HEK293 (cell line): ENCODE results near the gene PTGER2.

Source experiments
- CTCF ChIA-PET: fragments of 350-600 bp; formaldehyde crosslinking; extraction: SDS; loops from one replicate; lab custom pipeline; 2021; ENCODE audit warnings: antibody characterized with exemption; lab: Yijun Ruan, JAX
- POLR2A ChIA-PET: fragments of 300-600 bp; formaldehyde crosslinking; extraction: SDS; loops from one replicate; lab custom pipeline; 2020; ENCODE audit warnings: antibody characterized with exemption, inconsistent platforms; lab: Yijun Ruan, JAX
- H3K27ac ChIP-seq: fragments of 200-500 bp; sonication (Bioruptor generic); 2 replicates; pipeline ENCODE4 v1.5.1; 2014; ENCODE audit warnings: low read depth, low read length, control low read depth, inconsistent platforms; ENCODE audit errors: extremely low read depth
- H3K36me3 ChIP-seq, 2 experiments: fragments of 200-500 bp in 1 of 2; sonication (Bioruptor generic) in 1 of 2; 1 replicate in 1 of 2; 2 replicates in 1 of 2; pipeline ENCODE4 v1.5.1; 2014 to 2017; ENCODE audit warnings: inconsistent platforms in 2 of 2, low read length in 2 of 2; ENCODE audit not compliant: control insufficient read depth in 2 of 2, insufficient read depth in 1 of 2
- H3K4me1 ChIP-seq: fragments of 200-500 bp; sonication (Bioruptor generic); 2 replicates; pipeline ENCODE4 v1.5.1; 2014; ENCODE audit warnings: mild to moderate bottlenecking, low read length, inconsistent platforms; ENCODE audit not compliant: control insufficient read depth, insufficient read depth
- H3K4me3 ChIP-seq: 2 replicates; pipeline ENCODE4 v1.5.1; 2011; ENCODE audit warnings: low read depth, mild to moderate bottlenecking, control low read depth, low read length, moderate library complexity
- H3K9me3 ChIP-seq: fragments of 200-500 bp; sonication (Bioruptor generic); 2 replicates; pipeline ENCODE4 v1.5.1; 2014; ENCODE audit warnings: low read depth, low read length, inconsistent platforms; ENCODE audit not compliant: control insufficient read depth, insufficient read depth
- ATF2 ChIP-seq: fragments of 450-650 bp; formaldehyde crosslinking; IDR thresholded peaks from 2 replicates; pipeline ENCODE4 v1.5.1; 2016; ENCODE audit warnings: missing biosample characterization, missing genetic modification characterization, low read depth
- CTCF ChIP-seq: fragments of 450-650 bp; formaldehyde crosslinking; IDR thresholded peaks from 2 replicates; pipeline ENCODE4 v1.5.1; 2016; ENCODE audit warnings: missing biosample characterization, missing genetic modification characterization
- GLIS1 ChIP-seq: fragments of 450-650 bp; formaldehyde crosslinking; IDR thresholded peaks from 2 replicates; pipeline ENCODE4 v1.5.1; 2016; ENCODE audit warnings: missing biosample characterization, missing genetic modification characterization
- OVOL3 ChIP-seq: fragments of 450-650 bp; formaldehyde crosslinking; IDR thresholded peaks from 2 replicates; pipeline ENCODE4 v1.5.1; 2016; ENCODE audit warnings: missing biosample characterization, missing genetic modification characterization
- SCRT2 ChIP-seq: fragments of 450-650 bp; formaldehyde crosslinking; IDR thresholded peaks from 2 replicates; pipeline ENCODE4 v1.5.1; 2016; ENCODE audit warnings: missing biosample characterization, missing genetic modification characterization
- WT1 ChIP-seq: fragments of 450-650 bp; formaldehyde crosslinking; IDR thresholded peaks from 2 replicates; pipeline ENCODE4 v1.5.1; 2016; ENCODE audit warnings: missing biosample characterization, missing genetic modification characterization
- ZBTB20 ChIP-seq: fragments of 450-650 bp; formaldehyde crosslinking; IDR thresholded peaks from 2 replicates; pipeline ENCODE4 v1.5.1; 2016; ENCODE audit warnings: missing biosample characterization, missing genetic modification characterization
- ZBTB26 ChIP-seq: fragments of 450-650 bp; formaldehyde crosslinking; optimal IDR thresholded peaks from 2 replicates; pipeline ENCODE3; 2016; ENCODE audit warnings: missing biosample characterization, mild to moderate bottlenecking, missing genetic modification characterization
- ZNF133 ChIP-seq: fragments of 450-650 bp; formaldehyde crosslinking; IDR thresholded peaks from 2 replicates; pipeline ENCODE4 v1.5.1; 2016; ENCODE audit warnings: missing biosample characterization, missing genetic modification characterization
- ZNF138 ChIP-seq: fragments of 450-650 bp; formaldehyde crosslinking; IDR thresholded peaks from 2 replicates; pipeline ENCODE4 v1.5.1; 2016; ENCODE audit warnings: missing biosample characterization, missing genetic modification characterization, borderline replicate concordance
- ZNF221 ChIP-seq: fragments of 450-650 bp; formaldehyde crosslinking; IDR thresholded peaks from 2 replicates; pipeline ENCODE4 v1.5.1; 2017; ENCODE audit warnings: missing biosample characterization, missing genetic modification characterization, borderline replicate concordance
- ZNF433 ChIP-seq: fragments of 450-650 bp; formaldehyde crosslinking; IDR thresholded peaks from 2 replicates; pipeline ENCODE4 v1.5.1; 2016; ENCODE audit warnings: missing biosample characterization, missing genetic modification characterization, low read depth
- ZNF544 ChIP-seq: fragments of 450-650 bp; formaldehyde crosslinking; IDR thresholded peaks from 2 replicates; pipeline ENCODE4 v1.5.0; 2017; ENCODE audit warnings: missing biosample characterization, missing genetic modification characterization
- ZNF621 ChIP-seq: fragments of 450-650 bp; formaldehyde crosslinking; IDR thresholded peaks from 2 replicates; pipeline ENCODE4 v1.5.1; 2017; ENCODE audit warnings: missing biosample characterization, missing genetic modification characterization
- ZNF626 ChIP-seq: fragments of 450-650 bp; sonication (Bioruptor Pico); formaldehyde crosslinking; IDR thresholded peaks from 2 replicates; pipeline ENCODE4 v1.5.1; 2018; ENCODE audit warnings: missing biosample characterization, missing genetic modification characterization, inconsistent platforms
- ZNF660 ChIP-seq: fragments of 450-650 bp; IDR thresholded peaks from 2 replicates; pipeline ENCODE4 v1.5.1; 2018; ENCODE audit warnings: missing biosample characterization, mild to moderate bottlenecking, missing genetic modification characterization
- ZNF785 ChIP-seq: fragments of 450-650 bp; formaldehyde crosslinking; IDR thresholded peaks from 2 replicates; pipeline ENCODE4 v1.5.1; 2016; ENCODE audit warnings: missing biosample characterization, missing genetic modification characterization
- ZNF843 ChIP-seq: fragments of 450-650 bp; formaldehyde crosslinking; IDR thresholded peaks from 2 replicates; pipeline ENCODE4 v1.5.1; 2016; ENCODE audit warnings: missing biosample characterization, missing genetic modification characterization
- TF ChIP-seq, protein P1 (sequence below): fragments of 450-650 bp; formaldehyde crosslinking; IDR thresholded peaks from 2 replicates; pipeline ENCODE4 v1.5.1; 2016; ENCODE audit warnings: missing biosample characterization, missing genetic modification characterization

The PTGER2 gene

GRCh38 chr14:52275372-52275771 is 38.7 kb upstream of the PTGER2 start:
- no peaks in the 10 kb centered on the region for H3K36me3 ChIP-seq
- CTCF ChIA-PET, result interaction anchor here (1.3 kb wide), 1 partner anchor 9 kb away, joined by 6 read pairs; no protein-coding TSS in a partner anchor
- no peaks in the 10 kb centered on the region; the same call in 1 of the 2 replicates for H3K4me1 ChIP-seq
- no peak overlapping the region for H3K27ac ChIP-seq
- TF ChIP-seq ZNF433 (tag by site-specific recombination) (no peak), ZNF221 (tag by site-specific recombination) (no peak), ZNF621 (no peak), ZBTB26 (no peak), ZBTB20 (no peak), ZNF660 (tag by site-specific recombination) (no peak), OVOL3 (no peak), ZNF626 (no peak), GLIS1 (no peak), CTCF (tag by site-specific recombination) (no peak), ZNF843 (tag by site-specific recombination) (no peak), ATF2 (tag by site-specific recombination) (no peak), WT1 (tag by site-specific recombination) (no peak), ZNF785 (tag by site-specific recombination) (no peak), ZNF544 (tag by site-specific recombination) (no peak), ZNF133 (tag by site-specific recombination) (no peak)
- TF ChIP-seq, protein P1, sequence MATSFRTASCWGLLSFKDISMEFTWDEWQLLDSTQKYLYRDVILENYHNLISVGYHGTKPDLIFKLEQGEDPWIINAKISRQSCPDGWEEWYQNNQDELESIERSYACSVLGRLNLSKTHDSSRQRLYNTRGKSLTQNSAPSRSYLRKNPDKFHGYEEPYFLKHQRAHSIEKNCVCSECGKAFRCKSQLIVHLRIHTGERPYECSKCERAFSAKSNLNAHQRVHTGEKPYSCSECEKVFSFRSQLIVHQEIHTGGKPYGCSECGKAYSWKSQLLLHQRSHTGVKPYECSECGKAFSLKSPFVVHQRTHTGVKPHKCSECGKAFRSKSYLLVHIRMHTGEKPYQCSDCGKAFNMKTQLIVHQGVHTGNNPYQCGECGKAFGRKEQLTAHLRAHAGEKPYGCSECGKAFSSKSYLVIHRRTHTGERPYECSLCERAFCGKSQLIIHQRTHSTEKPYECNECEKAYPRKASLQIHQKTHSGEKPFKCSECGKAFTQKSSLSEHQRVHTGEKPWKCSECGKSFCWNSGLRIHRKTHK (tag by site-specific recombination), result no peak
- TF ChIP-seq, all 188 proteins: peak for 0
- Histone ChIP-seq H3K4me3 (no peak overlapping the region), H3K9me3 (no peaks in the 10 kb centered on the region)
- POLR2A ChIA-PET, result no interaction called here

GRCh38 chr14:52277552-52277951 is 36.6 kb upstream of the PTGER2 start:
- H3K4me3 ChIP-seq, result no peak overlapping the region
- ChIA-PET CTCF (no interaction called here), POLR2A (no interaction called here)
- H3K27ac ChIP-seq, result no peak overlapping the region
- no peaks in the 10 kb centered on the region for H3K9me3 ChIP-seq
- no peaks in the 10 kb centered on the region for H3K36me3 ChIP-seq
- H3K4me1 ChIP-seq, result no peaks in the 10 kb centered on the region; the same call in 1 of the 2 replicates
- TF ChIP-seq ZNF138 (tag by site-specific recombination) (no peak), SCRT2 (tag by site-specific recombination) (peak; percentile 25; the same call in 1 of the 2 replicates)
